Measurements from ENCODE around the gene PRMT1. TPM values are rescaled to one million over a fixed set of nuclear protein-coding genes. Genes with fewer than 3 reads are reported as not detected.
A peak's percentile ranks its signal among the peaks of the same experiment; 100 is the strongest.

PRMT1 gene
- total and polyA plus RNA-seq, 9 of the 15 experiments (the other 6 are each of a cell fraction or from before 2014, with no cell fraction given), result 13.3 to 464 (median 326) TPM

- TF ChIP-seq EHMT2 (IDR thresholded peaks at IDR 0.05) (peak; percentile 55; the same call in 1 of the 2 replicates), RB1 (IDR thresholded peaks at IDR 0.05; ENCODE audit: low read depth) (no peak), HEY1 (CRISPR knock-in tag; IDR thresholded peaks at IDR 0.05; ENCODE audit: borderline replicate concordance) (no peak), TCF15 (CRISPR knock-in tag; IDR thresholded peaks at IDR 0.05) (no peak), ATF6 (CRISPR knock-in tag; IDR thresholded peaks at IDR 0.05) (peak; percentile 70; the same call in 1 of the 2 replicates)
Observed at GRCh38 chr19:49710372-49710951, 33.4 kb downstream of the PRMT1 start (continued).

- ChIA-PET CTCF (ENCODE audit: low intra/inter-chr PET ratio) (no interaction called here), POLR2A (no interaction called here)
- H3K27me3 ChIP-seq (ENCODE audit: control insufficient read depth in 2 of 2, insufficient read depth in 2 of 2, low read length in 2 of 2), result no peaks in the 10 kb centered on the region
- in situ Hi-C loops (cut with MboI) (no loop called here), intact Hi-C loops (cut with micrococcal nuclease) (loop anchor here (10.0 kb wide), 1 partner anchor 162 kb away; the partner anchor contains the start of genes AKT1S1 and TBC1D17)
- peak overlapping the region; percentile 88 for H3K4me2 ChIP-seq (ENCODE audit: insufficient read depth, low read length)
- H3K27ac ChIP-seq (ENCODE audit: extremely low read depth, low read depth, low read length), result peak overlapping the region; percentile 50; the same call in 2 of the 3 replicates
- ATAC-seq, result peak; percentile 91
- H3K79me2 ChIP-seq (ENCODE audit: control insufficient read depth, insufficient read depth, low read length), result no peaks in the 10 kb centered on the region
- no peaks in the 10 kb centered on the region for H3K9me3 ChIP-seq (replicated peaks; ENCODE audit: control insufficient read depth, insufficient read depth, low read depth, low read length)
- no peaks in the 10 kb centered on the region for H4K20me1 ChIP-seq (replicated peaks; ENCODE audit: control insufficient read depth, insufficient read depth, low read length)
- BruUV-seq (replicated peaks), result no TSS peak
- 23% methylated on average over 8 of the region's 20 CpGs for WGBS (ENCODE audit: insufficient coverage, low coverage, missing lambda C conversion rate)
- no peaks in the 10 kb centered on the region for H3K36me3 ChIP-seq (ENCODE audit: control insufficient read depth, insufficient read depth, low read length)
- no peaks in the 10 kb centered on the region for H3K9me1 ChIP-seq (ENCODE audit: control insufficient read depth, insufficient read depth, low read length)
- peak overlapping the region; percentile 31 to 83 for H3K9ac ChIP-seq (ENCODE audit: insufficient read depth in 1 of 2, low read depth in 2 of 2, low read length in 2 of 2)
- peak overlapping the region; percentile 34 for H3K4me3 ChIP-seq
- peak; percentile 97 for FAIRE-seq
- peak overlapping the region; percentile 93 for H2AFZ ChIP-seq (ENCODE audit: low read depth, low read length)
- peak; percentile 95 to 97 (median 96) for DNase-seq (ENCODE audit: extremely low read depth in 1 of 4, low spot score in 3 of 4)
- peaks cover 19 to 33% of the 10 kb centered on the region in 2 experiments; a peak in 4 of 5 replicates for H3K4me1 ChIP-seq (replicated peaks in 1 of 2; ENCODE audit: control insufficient read depth in 2 of 2, insufficient read depth in 2 of 2, low read length in 2 of 2)
- TF ChIP-seq RBM25 (IDR thresholded peaks at IDR 0.05; ENCODE audit: low read depth, low read length, severe bottlenecking), result no peak
- TF ChIP-seq ELF2 (CRISPR knock-in tag; IDR thresholded peaks at IDR 0.05), result no peak
- TF ChIP-seq ZMIZ1 (IDR thresholded peaks at IDR 0.05; ENCODE audit: low read depth in 2 of 2, low read length in 2 of 2), result no peak
- TF ChIP-seq NFXL1 (CRISPR knock-in tag; IDR thresholded peaks at IDR 0.05), result no peak
- no peak for TF ChIP-seq MEIS2 (IDR thresholded peaks at IDR 0.05; ENCODE audit: partially characterized antibody)
- TF ChIP-seq POLR2B (IDR thresholded peaks at IDR 0.05; ENCODE audit: low read depth, partially characterized antibody), result peak; percentile 23
- no peak for TF ChIP-seq NELFE (IDR thresholded peaks at IDR 0.05; ENCODE audit: insufficient read depth, insufficient read length)
- no peak for TF ChIP-seq ZNF232 (CRISPR knock-in tag; IDR thresholded peaks at IDR 0.05)
- TF ChIP-seq ZNF764 (CRISPR knock-in tag; IDR thresholded peaks at IDR 0.05; ENCODE audit: low read depth), result no peak
Observed at GRCh38 chr19:49712397-49712859, 35.4 kb downstream of the PRMT1 start.
